GM19372 (cell line): ENCODE data around the gene RAI1.
"Not testable (repeated sequence)": the region's sequence is repeated elsewhere in the genome, so short reads cannot be mapped to it uniquely, and the experiment has no call there.

Experiments used
- ATAC-seq: cut with Tn5 transposase; IDR thresholded peaks from one replicate; pipeline ENCODE4 v1.9.1; 2021; ENCODE audit warnings: mild to moderate bottlenecking, low read depth, moderate library complexity; ENCODE audit not compliant: unreplicated experiment

RAI1 gene

DNA sequence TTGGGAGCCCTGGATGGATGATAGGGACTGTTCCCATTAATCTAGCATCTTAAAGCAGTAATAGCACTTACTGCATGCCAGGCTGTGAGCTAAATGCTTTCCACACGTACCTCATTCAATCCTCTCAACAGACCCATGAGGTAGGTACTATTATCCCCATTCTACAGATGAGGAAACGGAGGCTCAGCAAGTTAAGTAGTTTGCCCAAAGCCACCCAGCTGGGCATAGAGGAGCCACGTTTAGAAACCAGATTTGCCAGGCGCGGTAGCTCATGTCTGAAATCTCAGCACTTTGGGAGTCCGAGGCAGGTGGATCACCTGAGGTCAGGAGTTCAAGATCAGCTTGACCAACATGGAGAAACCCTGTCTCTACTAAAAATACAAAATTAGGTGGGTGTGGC lies 2.0 kb upstream of the RAI1 start:
- ATAC-seq = no peak

DNA sequence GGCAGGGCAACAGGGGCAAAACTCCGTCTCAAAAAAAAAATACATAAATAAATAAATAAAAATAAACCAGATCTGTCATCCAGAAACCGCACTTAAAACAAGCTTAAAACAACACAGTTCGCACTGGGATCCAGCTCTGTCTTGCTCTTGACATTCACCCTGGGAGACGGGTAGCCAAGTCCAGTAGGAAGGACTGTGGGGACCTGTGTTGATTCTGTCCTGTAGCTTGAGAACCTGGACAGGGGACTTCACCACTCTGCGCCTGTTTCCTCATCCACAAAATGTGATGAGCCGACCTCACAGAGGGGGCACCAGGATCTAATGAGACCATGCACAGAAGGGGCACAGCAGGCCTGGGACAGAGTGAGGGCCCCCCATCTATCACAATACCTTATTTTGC lies 1.5 kb upstream of the RAI1 start:
- ATAC-seq = no peak

DNA sequence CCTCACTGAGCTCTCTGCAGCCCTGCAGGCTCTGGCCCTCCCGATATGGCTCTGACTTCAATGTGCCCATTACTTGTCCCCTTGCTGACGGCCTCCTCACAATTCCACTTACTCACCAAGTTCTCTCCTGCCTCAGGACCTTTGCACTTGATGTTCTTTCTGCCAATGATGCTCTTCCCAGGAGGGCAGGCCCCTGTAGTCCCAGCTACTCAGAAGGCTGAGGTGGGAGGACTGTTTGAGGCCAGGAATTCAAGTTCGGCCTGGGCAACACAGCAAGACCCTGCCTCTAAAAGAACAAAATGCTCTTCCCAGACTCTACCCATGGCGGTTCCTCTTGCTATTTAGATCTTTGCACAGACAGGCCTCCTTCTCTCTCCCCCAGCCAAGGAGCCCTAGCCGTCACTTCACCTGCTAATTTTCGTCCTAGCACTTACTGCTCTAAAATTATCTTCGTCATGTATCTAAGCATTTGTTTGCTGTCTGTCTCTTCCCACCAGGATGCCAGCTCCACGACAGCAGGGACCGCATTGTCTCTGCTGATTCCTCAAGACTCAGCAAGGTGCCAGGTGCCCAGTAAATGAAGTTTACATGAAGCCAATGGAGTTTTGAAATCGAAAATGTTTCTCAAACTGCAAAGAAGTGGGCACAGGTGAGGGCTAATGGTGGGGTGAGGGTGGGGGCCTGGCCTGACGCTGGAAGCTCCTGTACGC lies 626 bp upstream of the RAI1 start:
- no peak for ATAC-seq

DNA sequence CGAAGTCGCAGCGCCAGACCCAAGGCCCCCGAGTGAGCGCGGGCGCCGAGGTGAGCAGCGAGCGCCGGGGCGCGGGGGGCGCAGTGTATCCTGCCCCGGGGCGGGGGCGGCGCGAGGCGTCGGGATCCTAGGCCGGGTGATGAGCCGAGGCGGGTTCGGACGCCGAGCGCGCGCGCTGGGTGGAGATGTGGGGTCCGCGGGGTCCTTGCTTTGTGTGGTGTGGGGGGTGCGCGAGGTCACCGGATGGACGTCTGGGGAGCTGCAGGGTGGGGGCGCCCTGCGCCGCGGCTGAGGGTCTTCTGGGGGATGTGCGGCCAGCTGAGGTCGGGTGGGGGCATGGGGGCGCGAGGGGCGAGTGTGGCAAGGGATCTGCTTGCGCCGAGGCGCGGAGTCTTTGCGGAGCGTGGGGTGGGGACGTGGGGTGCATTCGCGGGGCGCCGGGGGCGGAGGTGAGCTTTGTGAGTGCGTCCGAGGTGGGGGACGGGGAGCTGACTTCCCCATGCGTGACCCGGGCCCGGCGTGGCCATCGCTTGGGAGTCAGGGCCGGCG lies 560 bp downstream of the RAI1 start:
- no peak for ATAC-seq

DNA sequence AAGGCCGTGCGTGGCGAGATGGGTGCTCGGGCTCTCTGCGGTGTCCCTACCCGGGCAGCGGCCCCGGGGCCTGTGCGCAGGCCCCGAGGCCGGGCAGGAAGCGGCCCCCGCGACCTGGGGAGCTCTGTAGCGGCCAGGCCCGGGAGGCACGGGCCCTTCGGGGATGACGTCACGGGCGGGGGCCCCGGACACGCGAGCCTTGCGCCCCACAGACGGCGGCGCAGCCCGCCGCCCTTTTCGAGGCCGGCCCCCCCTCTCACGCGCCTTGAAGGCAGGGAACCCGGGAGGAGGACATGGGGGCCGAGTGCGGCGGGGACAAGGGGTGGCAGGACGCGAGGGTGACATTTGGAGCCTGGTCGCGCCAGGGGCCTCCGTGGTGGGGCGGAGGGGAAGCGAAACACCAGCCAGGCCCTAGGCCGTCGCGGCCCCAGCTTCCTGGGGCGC lies 1.1 kb downstream of the RAI1 start:
- ATAC-seq = no peak

DNA sequence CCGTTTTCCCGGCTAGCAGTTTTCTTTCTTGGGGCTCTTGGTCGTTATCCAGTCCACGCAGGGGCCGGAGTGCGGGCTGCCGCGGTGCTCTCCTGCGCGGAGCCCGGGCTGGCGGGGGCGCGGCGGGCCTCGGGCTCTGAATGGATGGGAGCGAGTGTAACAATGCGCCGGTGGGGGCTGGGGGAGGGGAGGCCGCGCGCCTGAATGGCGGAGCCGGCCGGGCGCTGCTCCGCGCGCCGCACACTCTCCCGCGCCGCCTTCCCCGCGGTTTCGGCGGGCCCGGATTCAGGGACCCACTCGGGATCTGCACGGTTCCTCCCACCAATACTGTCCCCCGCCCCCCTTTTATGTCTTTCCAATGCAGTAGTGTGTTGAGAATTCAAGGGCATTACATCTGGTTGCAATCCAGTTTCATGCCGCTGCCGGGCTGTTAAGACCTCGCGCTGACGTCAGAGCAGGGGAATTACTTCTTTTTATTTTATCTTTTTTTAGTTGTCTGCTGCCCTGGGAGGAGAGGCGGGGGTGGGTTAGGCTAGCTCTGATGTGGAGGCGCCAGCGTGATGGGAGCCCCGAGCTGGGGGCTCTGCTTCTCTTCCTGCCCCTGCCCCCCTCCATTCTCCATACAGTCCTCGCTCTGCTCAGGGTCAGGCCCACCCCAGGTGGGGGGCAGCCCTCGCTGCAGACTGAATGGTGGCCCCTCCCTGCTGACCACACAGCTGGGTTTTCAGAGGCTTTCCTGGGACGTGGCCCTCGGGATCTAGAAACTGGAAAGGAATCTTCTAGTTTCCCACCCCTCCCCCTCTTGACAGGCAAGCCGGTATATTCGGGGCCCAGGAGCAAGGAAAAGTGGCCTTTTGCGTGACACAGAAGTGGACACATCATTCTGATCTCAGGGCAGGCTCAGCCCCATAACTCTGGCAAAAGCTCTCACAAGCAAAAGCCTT lies 1.8 kb downstream of the RAI1 start:
- ATAC-seq = no peak

DNA sequence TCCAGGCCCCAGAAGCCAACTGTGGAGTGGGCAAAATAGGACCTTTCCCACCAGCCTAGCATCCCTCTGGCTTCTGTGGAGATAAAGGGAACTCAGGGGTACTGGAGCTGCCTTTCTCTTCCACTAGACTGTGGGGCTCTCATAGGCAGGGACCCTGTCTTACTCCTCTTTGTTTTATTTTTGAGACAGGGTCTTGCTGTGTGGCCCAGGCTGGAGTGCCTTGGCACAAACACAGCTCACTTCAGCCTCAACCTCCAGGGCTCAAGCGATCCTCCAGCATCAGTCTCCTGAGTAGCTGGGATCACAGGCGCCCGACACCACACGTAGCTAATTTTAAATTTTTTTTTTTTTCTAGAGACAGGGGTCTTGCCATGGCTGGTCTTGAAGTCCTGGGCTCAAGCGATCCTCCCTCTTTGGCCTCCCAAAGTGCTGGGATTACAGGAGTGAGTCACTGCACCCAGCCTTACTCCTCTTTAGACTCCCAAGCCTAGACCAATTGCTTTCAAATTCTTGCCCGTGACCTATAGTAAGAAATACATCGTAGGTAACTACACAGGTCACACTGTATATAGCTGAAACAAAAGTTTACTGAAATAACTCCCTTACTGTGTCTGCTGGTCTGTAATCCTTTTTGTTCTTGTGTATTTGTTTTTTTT lies 2.6 kb downstream of the RAI1 start:
- ATAC-seq = no peak

DNA sequence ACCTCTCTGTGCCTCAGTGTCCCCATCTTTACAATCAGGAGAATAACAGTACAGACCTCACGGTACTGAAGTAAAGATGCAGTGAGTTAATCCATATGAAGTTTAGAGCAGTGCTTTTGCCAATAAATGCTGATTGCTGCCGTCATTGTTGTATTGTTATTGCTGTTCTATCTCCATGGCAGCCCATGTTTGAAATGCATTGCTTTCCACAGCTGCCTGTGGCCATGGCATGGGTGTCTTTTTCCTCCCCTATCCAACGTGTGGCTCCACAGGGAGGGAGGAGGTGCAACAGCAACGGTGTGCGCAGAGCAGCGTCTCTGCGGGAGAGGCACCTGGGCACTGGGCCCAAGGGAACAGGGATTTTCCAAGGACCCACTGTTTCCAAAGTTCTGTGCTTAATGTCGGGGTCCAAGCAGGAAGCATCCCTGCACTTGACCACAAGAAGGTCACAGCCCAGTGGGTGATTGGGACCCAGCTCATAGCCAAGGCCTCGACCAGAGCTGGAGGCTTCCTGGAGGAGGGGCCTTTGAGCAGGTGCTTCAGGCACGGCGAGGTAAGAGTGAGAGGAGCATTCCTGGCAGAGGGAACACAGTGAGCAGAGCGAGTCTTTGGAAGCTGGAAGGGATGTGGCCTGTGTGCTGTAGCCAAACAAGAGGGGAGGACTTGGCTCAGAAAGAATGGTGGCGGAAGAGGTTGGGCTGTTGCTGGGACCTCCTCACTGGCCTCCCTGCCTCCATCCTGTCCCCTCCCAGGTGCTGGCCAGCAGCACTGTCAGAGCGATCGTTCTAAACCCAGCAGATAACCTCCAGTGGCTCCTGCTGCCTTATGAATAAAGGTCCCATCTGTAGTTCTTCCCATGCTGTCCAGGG lies 3.9 kb downstream of the RAI1 start:
- ATAC-seq = no peak

DNA sequence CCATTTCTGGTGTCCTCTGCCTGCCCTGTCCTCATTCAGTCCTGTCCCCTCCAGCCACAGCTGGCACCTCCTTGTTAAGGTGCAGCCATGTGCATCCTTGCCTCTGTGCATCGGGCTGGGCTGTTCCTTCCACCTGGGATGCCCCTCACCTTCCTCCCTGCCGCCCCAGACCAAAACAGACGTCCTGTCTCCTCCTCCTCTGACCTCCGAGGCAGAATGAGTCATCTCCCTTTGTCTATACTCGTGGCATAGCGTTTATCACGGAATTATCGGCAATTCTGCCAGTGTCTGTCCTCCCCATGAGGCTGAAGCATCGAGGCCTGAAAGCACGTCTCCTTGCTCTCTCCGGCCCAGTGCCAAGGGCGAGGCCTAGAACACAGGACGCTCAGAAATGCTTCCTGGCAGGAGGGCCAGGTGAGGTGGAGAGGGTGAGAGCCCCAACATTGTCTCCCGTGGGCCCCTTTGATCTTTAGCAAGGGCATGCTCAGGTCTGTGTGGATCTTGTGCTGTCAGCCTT lies 4.6 kb downstream of the RAI1 start:
- ATAC-seq = no peak

DNA sequence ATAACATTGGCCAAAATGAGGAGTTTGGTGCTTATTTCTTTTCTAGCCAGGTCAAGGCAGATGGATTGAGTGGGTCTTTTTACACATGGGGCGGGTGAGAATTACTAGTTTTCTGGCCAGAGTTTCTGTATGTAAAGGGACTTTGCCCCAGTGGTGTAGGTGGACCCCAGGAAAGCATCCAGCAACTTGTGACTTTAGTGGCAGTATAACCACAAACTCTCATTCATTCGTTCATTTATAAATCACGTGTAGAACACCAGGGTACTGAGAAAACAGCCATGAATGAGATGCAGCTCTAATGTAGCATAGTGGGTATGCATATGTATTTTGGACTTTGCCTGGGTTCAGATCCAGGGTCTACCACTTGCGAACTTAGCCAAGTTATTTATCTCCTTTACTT lies 8.1 kb downstream of the RAI1 start:
- ATAC-seq = no peak

DNA sequence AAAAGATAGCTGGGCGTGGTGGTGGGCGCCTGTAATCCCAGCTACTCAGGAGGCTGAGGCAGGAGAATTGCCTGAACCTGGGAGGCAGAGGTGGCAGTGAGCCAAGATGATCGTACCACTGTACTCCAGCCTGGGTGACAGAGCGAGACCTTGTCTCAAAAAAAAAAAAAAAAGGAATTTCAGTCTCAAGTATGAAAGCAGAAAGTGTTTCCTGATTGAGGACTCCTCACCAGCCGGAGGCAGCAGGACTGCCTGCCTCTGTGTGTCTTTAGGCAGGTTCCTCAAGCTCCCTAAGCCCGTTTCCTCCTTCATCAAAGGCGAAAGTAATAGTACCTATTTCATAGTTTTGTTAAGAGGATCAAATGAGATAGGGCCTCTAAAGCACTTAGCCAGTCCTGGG lies 9.0 kb downstream of the RAI1 start:
- ATAC-seq = not testable (repeated sequence)

DNA sequence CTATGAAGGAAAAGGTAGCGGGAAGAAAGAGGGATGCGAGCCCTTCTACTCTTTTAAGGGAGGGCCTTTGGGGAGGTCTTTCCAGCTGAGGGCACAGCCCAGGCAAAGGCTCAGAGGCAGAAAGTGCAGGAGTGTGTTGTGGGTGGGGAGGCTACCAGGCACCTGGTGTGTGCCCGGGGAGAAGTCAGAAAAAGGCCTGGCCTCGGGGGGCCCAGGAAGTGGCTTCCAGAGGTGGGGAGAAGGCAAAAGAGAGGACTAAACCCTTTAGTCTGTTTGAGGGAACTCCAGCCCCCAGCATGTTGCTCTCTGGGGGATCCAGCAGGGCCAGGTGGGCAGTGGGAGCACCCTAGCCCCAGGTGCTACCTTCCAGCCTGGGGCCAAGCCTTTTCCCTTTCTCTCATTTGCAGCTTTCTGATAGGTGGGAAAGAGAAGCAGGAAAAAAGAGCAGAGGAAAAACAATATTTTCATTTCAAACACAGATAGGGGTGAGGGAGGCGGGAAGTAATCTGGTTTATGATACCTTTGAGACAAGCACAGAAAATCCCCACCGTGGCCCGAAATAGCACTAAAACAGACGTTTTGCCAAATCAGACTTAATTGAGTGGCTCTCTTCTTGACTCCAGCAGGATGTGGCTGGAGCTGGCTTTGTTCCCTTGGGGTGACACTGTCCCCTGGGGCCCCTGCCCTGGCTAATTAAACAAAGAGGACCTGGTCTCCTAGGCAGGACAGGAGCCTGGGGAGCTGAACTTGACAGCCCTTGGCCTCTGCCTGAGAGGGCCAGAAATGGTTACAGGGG lies 10.4 kb downstream of the RAI1 start:
- no peak for ATAC-seq

DNA sequence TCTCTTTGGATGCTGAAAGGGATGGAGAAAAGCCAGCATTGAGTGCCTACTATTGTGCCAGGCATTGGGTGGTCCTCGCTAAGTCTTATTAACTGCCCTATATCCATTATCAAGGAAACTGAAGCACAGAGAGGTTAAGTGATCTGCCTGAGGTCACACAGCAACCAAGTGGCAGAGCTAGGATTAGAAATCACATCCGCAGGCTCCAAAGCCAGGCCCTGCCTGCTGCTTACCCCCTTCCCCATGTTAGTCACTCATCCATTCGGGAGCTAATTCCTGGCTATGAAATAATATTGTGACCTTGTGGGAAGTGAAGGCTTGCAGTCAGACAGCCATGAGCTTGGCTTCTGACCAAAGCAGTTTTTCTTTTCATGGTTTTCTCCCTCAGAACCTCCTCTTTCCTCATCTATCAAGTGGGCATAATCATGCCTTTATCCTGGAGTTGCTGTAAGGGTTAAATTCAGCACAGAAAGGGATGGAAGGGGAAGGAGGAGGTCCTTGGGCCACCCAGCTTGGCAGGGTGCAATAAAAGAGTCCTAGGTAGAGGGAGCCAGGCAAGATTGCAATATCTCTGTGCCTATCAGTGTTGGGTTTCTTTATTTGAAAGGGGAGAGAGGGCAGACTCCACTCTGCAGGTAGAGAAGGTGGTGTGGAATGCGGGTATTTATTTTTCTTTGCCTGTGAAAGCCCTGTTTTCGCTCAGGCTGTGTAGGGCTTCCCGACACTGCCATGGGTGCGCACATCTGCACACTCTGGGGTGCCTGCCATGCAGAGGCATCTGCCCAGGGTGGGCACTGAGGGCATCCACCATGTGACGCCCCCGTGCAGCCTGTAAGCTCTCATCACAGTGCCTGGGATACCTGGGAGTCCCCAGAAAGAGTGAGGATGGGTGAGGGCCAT lies 11.3 kb downstream of the RAI1 start:
- ATAC-seq = no peak

DNA sequence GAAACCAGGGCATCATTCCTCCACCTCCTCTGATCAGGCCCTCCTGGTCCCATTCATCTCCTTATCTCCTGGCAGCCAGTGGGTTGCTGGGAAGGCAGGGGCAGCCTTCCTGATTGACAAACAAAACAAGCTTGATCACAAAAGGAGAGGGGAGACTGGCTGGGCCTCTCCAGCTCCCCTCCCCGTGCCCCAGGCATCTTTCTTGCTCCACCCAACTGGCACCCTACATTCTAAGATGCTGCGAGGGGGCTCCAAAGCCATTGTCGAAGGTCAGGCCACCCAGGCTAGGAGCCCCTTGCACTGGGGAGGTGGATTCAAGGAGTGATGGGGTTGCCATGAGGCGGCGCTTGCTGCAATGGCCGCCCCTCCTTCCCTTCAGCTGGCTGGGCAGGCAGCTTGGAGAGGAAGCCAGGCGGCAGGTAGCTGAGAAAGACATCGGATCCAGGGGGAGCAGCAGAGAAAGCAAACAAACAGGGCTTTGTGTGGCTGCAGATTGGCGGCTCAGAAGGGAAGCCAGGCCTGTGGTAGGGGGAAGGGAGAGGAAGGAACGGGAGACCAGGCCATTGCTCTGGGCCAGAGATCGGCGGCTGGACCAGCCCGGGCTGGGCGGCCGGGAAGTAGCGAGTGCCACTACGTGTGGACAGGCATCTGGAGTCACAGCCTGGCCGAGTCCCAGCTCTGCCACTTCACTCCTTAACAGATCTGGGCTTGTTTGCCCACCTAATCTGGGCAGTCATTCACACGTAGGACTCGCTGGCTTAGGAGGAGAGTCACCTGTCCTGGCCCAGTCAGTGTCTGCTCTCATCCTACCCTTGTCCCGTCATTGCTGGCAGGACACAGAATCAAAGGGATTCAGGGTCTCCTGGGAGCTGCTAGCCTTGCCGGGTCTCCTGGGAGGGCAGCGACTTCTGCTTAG lies 12.3 kb downstream of the RAI1 start:
- no peak for ATAC-seq

DNA sequence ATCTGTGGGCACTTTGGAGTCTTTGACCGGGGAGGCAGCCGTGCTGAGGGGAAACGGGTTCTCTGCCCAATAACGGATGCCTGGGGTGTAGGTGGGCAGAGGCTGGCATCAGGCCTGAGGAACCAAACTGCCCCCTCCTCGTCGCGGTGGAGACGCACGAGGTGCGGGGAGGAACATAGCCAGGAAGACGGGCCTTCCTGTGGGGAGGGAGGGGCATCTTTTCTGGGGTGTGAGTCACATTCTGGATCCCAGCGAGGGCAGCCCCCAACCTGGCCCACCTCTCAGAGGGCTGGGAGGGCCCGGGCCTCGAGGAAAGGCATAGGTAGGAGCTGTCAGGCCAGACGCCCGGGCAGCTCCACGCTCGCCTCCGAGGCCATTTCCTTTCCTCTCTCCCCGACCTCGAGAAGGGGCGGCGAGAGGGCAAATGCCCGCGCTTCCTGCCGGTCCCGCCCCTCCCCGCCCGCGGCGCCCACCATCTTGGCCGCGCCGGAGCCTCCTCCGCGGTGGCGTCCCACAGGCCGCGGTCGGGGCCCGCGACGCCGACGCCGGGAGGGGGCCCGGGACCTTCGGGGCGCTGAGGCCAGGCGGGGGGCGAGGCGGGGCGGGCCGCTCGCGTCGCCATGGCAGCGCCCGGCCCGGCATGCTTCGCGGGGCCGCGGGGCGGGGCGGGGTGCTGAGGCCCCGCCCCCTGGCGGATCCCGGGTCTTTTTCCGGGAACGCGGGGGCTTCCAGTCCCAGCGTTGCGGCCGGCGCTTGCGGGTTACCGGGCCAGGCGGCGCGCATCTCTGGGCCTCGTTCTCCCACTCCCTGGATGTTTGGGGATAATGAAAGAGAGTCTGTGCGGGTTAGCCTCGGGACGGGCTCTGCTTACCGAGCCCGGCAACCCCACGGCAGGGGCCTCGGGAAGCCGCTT lies 13.2 kb downstream of the RAI1 start:
- ATAC-seq = no peak

DNA sequence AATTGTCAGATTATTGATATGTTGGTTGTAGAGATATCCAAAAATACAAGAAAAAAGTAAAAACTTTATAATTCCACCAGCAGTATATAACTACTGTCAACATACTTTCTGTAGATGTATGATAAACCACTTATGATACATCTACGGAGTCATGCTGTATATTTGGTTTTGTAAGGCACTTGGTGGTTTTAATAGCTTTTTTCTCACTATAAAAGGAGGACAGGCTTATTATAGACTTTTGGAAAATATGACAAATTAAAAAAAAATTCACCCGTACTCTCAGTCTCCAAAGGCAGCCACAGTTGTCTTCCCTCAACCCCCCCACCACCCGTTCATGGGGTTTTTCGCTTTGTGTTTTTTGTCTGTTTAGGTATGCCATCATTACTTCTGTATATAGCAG lies 14.8 kb downstream of the RAI1 start:
- ATAC-seq = no peak
